Measurements from ENCODE around the gene NUP205. TPM values are rescaled to one million over a fixed set of nuclear protein-coding genes. Genes with fewer than 3 reads are reported as not detected.

The NUP205 gene
- total and polyA plus RNA-seq, 10 donors = 29.8 to 55.5 (median 44.8) TPM

DNA sequence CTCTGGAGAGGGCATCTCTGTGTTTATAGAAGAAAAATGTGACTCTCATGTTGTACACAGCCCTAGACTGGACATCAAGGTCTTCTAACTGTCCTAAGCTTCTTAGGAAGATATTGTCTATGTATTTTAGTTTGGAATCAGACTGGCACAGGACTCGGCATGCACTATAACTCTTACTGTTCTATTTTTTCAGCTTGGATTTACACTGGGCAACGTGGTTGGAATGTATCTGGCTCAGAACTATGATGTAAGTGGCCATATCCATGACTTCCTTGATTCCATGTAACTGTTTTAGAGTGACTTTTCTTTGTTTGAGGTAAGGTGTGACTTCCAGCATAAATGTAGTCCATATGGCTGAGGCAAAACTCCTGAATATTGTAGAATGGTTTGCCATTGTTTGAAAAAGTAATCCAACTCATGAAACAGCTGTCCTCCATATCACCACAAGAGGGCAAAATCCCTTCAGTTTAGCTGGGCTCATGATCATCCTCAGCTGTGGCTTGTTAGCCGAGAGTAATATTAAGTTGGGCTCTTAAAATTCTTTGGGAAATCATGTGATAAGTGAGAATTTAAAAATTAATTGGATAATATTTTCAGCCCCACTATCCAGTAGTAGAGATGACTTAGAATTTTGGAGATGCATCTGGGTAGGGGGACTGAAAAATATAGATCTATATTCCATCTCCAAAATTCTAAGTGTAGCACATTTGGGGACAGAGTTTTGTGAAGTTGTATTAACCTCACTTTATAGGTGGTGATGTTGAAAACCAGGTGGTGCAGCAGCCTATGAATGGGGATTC, 115.0 kb downstream of the NUP205 start:
- WGBS, 5 donors = 63 to 79% (median 70%) methylated on average over 3 of the region's 3 CpGs
- Histone ChIP-seq H3K27me3 (replicated peaks in 1 of 7) (no peaks in the 10 kb centered on the region), H3K9me3 (no peaks in the 10 kb centered on the region), H3K27ac (peak overlapping the region in 5 of 8 donors; percentile 13 to 39 (median 35)), H3K4me3 (no peak overlapping the region), H3K4me1 (peaks cover 0 to 48% (median 8%) of the 10 kb centered on the region in 6 donors), H3K36me3 (peaks cover 0 to 58% (median 19%) of the 10 kb centered on the region in 6 donors)
- TF ChIP-seq POLR2A (IDR thresholded peaks at IDR 0.05) (no peak), POLR2AphosphoS5 (IDR thresholded peaks at IDR 0.05) (no peak), CTCF (IDR thresholded peaks at IDR 0.05 in 8 of 11, conservative IDR thresholded peaks at IDR 0.05 in 3 of 11) (peak in 10 of 11 experiments; percentile 22 to 71 (median 59))
- intact Hi-C loops (cut with DNase I; ENCODE audit: low total_unique reads) = loop anchor here (10.0 kb wide), 1 partner anchor 342 kb away; no protein-coding TSS in a partner anchor
- DNase-seq = no peak

- TF ChIP-seq POLR2A (IDR thresholded peaks at IDR 0.05) (no peak), CTCF (IDR thresholded peaks at IDR 0.05 in 8 of 11, conservative IDR thresholded peaks at IDR 0.05 in 3 of 11) (no peak), POLR2AphosphoS5 (IDR thresholded peaks at IDR 0.05) (no peak)
- peaks cover 0 to 48% (median 8%) of the 10 kb centered on the region in 6 donors for H3K4me1 ChIP-seq
- 57 to 86% (median 76%) methylated on average over 6 of the region's 6 CpGs for WGBS, 5 donors
- peak overlapping the region in 5 of 8 donors; percentile 13 to 39 (median 35) for H3K27ac ChIP-seq
- H3K4me3 ChIP-seq = no peak overlapping the region
- peaks cover 0 to 63% (median 19%) of the 10 kb centered on the region in 6 donors for H3K36me3 ChIP-seq
- no peaks in the 10 kb centered on the region for H3K9me3 ChIP-seq
- no peak for DNase-seq
- H3K27me3 ChIP-seq (replicated peaks in 1 of 7) = no peaks in the 10 kb centered on the region
- intact Hi-C loops (cut with DNase I; ENCODE audit: low total_unique reads) = loop anchor here (10.0 kb wide), 1 partner anchor 341 kb away; no protein-coding TSS in a partner anchor
Measured at GRCh38 chr7:135673360-135673706, 115.6 kb downstream of the NUP205 start.

DNA sequence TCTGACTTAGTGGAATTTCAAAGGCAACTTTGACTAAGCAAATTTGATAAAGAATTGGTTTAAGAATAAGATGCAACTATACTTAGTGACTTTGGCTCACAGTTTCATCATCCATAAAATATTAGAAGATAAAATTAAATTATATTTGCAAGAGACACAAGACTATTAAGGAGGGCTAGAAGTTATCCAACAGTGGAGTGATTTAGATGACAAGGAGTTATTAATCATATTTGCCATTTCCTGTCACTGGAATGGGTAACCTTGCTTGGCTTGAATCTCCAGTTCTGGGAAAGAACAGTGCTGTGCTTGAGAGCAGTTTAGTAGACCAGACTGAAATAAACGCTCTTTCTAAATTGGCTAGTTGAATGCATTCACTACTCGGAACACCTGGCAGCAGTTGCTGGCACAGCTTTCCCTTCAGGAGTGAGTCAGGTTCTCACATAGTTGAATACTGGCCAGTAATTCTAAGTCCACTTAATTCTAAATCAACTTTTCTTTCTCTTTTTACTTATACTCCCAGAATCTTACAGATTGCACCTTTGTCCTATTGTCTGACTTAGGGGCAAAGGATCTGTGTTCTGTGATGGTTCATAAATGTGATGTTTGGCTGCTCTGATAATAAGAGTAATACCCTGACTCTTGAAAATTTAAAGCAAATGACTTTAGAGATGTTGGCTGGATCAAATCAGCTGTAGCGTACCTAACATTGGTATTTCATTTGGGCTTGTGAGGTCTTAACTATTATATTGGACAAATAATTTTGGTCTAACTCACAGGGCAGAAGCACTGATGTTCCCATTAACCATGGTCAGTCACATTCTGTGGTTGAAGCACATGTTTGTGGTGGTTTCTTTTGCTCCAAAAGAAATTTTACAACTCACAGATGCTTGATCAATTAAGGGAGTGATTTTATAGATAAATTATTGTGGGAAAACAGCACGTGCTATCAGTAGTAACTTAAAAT, 121.2 kb downstream of the NUP205 start:
- DNase-seq = no peak
- Histone ChIP-seq H3K36me3 (peaks cover 0 to 89% (median 15%) of the 10 kb centered on the region in 6 donors), H3K4me1 (peaks cover 0 to 15% (median 0%) of the 10 kb centered on the region in 6 donors), H3K9me3 (no peaks in the 10 kb centered on the region), H3K27me3 (replicated peaks in 1 of 7) (no peaks in the 10 kb centered on the region), H3K4me3 (no peak overlapping the region), H3K27ac (no peak overlapping the region)
- 86 to 93% (median 88%) methylated on average over 4 of the region's 4 CpGs for WGBS, 5 donors
- TF ChIP-seq POLR2A (IDR thresholded peaks at IDR 0.05) = no peak
- no peak for TF ChIP-seq POLR2AphosphoS5 (IDR thresholded peaks at IDR 0.05)
- TF ChIP-seq CTCF (IDR thresholded peaks at IDR 0.05 in 8 of 11, conservative IDR thresholded peaks at IDR 0.05 in 3 of 11) = no peak
- intact Hi-C loops (cut with DNase I; ENCODE audit: low total_unique reads) = loop anchor here (10.0 kb wide), 1 partner anchor 336 kb away; no protein-coding TSS in a partner anchor
